Transverse colon (tissue), 4 donors: Measurements from ENCODE around the gene GRM8. TPM values are rescaled to one million over a fixed set of nuclear protein-coding genes. Genes with fewer than 3 reads are reported as not detected.

Experiments
- DNase-seq: peaks from one replicate; pipeline ENCODE4 v3.0.0-alpha.2; 2019
- H3K27ac ChIP-seq, 4 donors: fragments of 200-600 bp; sonication (generic); 2 replicates each; pipeline ENCODE4 v1.5.1; 2016 to 2018; ENCODE audit warnings: inconsistent platforms in 4 of 4
- H3K27me3 ChIP-seq: fragments of 200-600 bp; sonication (generic); 2 replicates; pipeline ENCODE4 v1.5.1; 2017; ENCODE audit warnings: inconsistent platforms
- H3K36me3 ChIP-seq, 4 donors: fragments of 200-600 bp; sonication (generic); 2 replicates each; pipeline ENCODE4 v1.5.1; 2017 to 2019; ENCODE audit warnings: inconsistent platforms in 4 of 4
- H3K4me1 ChIP-seq, 4 donors: fragments of 200-600 bp; sonication (generic); 2 replicates each; pipeline ENCODE4 v1.5.1; 2017 to 2020; ENCODE audit warnings: inconsistent platforms in 4 of 4
- H3K4me3 ChIP-seq, 4 donors: fragments of 200-600 bp; sonication (generic); 1 replicate in 1 of 4; 2 replicates in 3 of 4; pipeline versions ENCODE4 v1.5.1 to v1.6.1; 2017 to 2019; ENCODE audit warnings: inconsistent platforms in 4 of 4
- H3K9me3 ChIP-seq, 2 donors: fragments of 200-600 bp; sonication (generic); 2 replicates each; pipeline ENCODE4 v1.5.1; 2017 to 2019; ENCODE audit warnings: inconsistent platforms in 2 of 2
- EP300 ChIP-seq: sonication (generic); formaldehyde crosslinking; IDR thresholded peaks from one replicate; pipeline ENCODE4 v1.6.1; 2017; ENCODE audit warnings: antibody characterized with exemption, low read depth
- POLR2A ChIP-seq: fragments of 450-650 bp; IDR thresholded peaks from one replicate; pipeline ENCODE4 v1.6.1; 2016; ENCODE audit warnings: antibody characterized with exemption, mild to moderate bottlenecking, moderate library complexity
- POLR2AphosphoS5 ChIP-seq, 3 donors: sonication (generic); formaldehyde crosslinking; IDR thresholded peaks; one replicate each; pipeline ENCODE4 v1.6.1; 2016; ENCODE audit warnings: antibody characterized with exemption in 3 of 3
- WGBS, 2 donors: methylation state at CpG; one replicate each; pipeline ENCODE4 v1.1.5; 2018; ENCODE audit warnings: low coverage in 1 of 2; 5-methylcytosine and 5-hydroxymethylcytosine counted together
- in situ Hi-C, 4 donors: fragments of 200-750 bp; cut with MboI; loops; one replicate each; pipeline versions ENCODE4 v1.15.0 to v1.15.1; 2017; ENCODE audit warnings: low sequenced_read_pairs in 3 of 4, low pct_ligation_motif_present in 1 of 4, low pct_unique_long_range_greater_than_20kb in 1 of 4
- intact Hi-C: fragments of 100-400 bp; cut with DNase I; formaldehyde crosslinking; loops from one replicate; pipeline ENCODE4 v1.15.1; 2023; ENCODE audit warnings: low total_unique reads
- total RNA-seq, 4 donors: library from RNA; depleted of rRNA; stranded (reverse); fragments of >200 nt; gene quantifications; one replicate each; pipeline ENCODE4 v1.1.0, GENCODE V29; 2016
- TF ChIP-seq, protein P1 (sequence below), 5 experiments: fragments of 200-600 bp in 3 of 5; fragments of 450-650 bp in 2 of 5; sonication (generic) in 3 of 5; IDR thresholded peaks; 1 replicate in 2 of 5; 2 replicates in 3 of 5; pipeline ENCODE4 v1.5.1; 2016 to 2017; ENCODE audit warnings: antibody characterized with exemption in 5 of 5, inconsistent platforms in 3 of 5, mild to moderate bottlenecking in 2 of 5, moderate library complexity in 1 of 5

GRM8 gene
- total RNA-seq, 4 donors from 2014 or later, result 0.68 to 9.7 (median 2.9) TPM

GRCh38 chr7:127057918-127058317, 194.8 kb downstream of the GRM8 start:
- 81 to 83% methylated on average over 9 of the region's 9 CpGs for WGBS, 2 donors
- intact Hi-C loops, result no loop called here

GRCh38 chr7:127056202-127056601, 196.5 kb downstream of the GRM8 start:
- no peak for TF ChIP-seq POLR2AphosphoS5 (IDR thresholded peaks at IDR 0.05)
- no peak for TF ChIP-seq POLR2A
- TF ChIP-seq, protein P1, sequence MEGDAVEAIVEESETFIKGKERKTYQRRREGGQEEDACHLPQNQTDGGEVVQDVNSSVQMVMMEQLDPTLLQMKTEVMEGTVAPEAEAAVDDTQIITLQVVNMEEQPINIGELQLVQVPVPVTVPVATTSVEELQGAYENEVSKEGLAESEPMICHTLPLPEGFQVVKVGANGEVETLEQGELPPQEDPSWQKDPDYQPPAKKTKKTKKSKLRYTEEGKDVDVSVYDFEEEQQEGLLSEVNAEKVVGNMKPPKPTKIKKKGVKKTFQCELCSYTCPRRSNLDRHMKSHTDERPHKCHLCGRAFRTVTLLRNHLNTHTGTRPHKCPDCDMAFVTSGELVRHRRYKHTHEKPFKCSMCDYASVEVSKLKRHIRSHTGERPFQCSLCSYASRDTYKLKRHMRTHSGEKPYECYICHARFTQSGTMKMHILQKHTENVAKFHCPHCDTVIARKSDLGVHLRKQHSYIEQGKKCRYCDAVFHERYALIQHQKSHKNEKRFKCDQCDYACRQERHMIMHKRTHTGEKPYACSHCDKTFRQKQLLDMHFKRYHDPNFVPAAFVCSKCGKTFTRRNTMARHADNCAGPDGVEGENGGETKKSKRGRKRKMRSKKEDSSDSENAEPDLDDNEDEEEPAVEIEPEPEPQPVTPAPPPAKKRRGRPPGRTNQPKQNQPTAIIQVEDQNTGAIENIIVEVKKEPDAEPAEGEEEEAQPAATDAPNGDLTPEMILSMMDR (IDR thresholded peaks at IDR 0.05), result no peak
- no peak for TF ChIP-seq EP300
- in situ Hi-C loops, result no loop called here
- H3K4me3 ChIP-seq, result no peak overlapping the region
- DNase-seq, result no peak
- intact Hi-C loops, result no loop called here
- H3K9me3 ChIP-seq, result no peaks in the 10 kb centered on the region
- no peaks in the 10 kb centered on the region for H3K36me3 ChIP-seq
- H3K27me3 ChIP-seq, result no peaks in the 10 kb centered on the region
- no peak overlapping the region for H3K27ac ChIP-seq
- no peaks in the 10 kb centered on the region for H3K4me1 ChIP-seq

More at GRCh38 chr7:127057918-127058317, 194.8 kb downstream of the GRM8 start:
- Histone ChIP-seq H3K27ac (no peak overlapping the region), H3K9me3 (no peaks in the 10 kb centered on the region), H3K36me3 (no peaks in the 10 kb centered on the region), H3K4me3 (no peak overlapping the region), H3K4me1 (no peaks in the 10 kb centered on the region), H3K27me3 (no peaks in the 10 kb centered on the region)
- no peak for DNase-seq
- no peak for TF ChIP-seq POLR2AphosphoS5 (IDR thresholded peaks at IDR 0.05)
- in situ Hi-C loops, result no loop called here

- no peaks in the 10 kb centered on the region for H3K36me3 ChIP-seq
- TF ChIP-seq POLR2A (no peak), POLR2AphosphoS5 (IDR thresholded peaks at IDR 0.05) (no peak), EP300 (no peak)
- TF ChIP-seq, protein P1 (IDR thresholded peaks at IDR 0.05), result no peak
- no peak overlapping the region for H3K27ac ChIP-seq
- DNase-seq, result no peak
- H3K4me1 ChIP-seq, result no peaks in the 10 kb centered on the region
- in situ Hi-C loops (no loop called here), intact Hi-C loops (no loop called here)
- no peaks in the 10 kb centered on the region for H3K27me3 ChIP-seq
- no peak overlapping the region for H3K4me3 ChIP-seq
- H3K9me3 ChIP-seq, result no peaks in the 10 kb centered on the region
These were observed 205.2 kb downstream of the GRM8 start for GRCh38 chr7:127047521-127047920.

DNA sequence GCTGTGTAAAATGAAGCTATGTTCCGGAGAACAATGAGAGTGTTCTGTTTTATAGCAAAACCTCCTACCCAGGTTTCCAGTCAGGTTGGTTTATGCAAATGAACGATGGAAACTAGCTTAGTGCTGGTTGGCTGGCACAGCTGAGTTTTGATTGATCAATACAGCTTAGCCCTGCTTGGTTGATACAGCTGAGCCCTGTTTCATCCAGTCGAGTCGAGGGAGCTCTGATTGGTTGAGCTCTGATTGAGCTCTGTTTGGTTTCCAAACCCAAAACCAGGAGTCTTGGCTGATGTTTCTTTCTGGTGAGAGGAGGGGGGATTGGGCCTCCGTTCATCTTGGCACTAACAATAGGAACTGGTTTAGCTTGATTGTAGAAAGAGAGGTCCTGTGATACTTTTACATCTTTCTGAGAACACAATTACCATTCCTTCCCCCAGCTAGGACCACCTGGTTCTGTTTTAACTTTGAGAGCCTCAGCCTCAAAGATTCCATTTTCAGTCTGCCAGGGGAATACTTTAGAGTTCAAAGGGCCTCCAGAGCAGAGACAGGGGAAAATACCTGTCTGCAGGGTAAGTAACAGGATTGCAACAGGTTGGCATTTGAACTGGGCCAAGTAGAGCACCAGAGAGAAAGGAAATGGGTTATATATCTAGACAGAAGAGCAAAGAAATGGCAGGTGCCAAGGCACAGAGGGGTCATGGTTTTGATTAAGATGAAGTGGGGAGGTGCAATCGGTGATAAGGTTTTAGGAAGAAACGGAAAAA, 210.9 kb downstream of the GRM8 start:
- Histone ChIP-seq H3K27me3 (no peaks in the 10 kb centered on the region), H3K27ac (no peak overlapping the region), H3K4me1 (no peaks in the 10 kb centered on the region), H3K9me3 (no peaks in the 10 kb centered on the region), H3K4me3 (no peak overlapping the region), H3K36me3 (no peaks in the 10 kb centered on the region)
- in situ Hi-C loops (no loop called here), intact Hi-C loops (no loop called here)
- no peak for TF ChIP-seq POLR2AphosphoS5 (IDR thresholded peaks at IDR 0.05)
- no peak for TF ChIP-seq EP300
- no peak for TF ChIP-seq POLR2A
- TF ChIP-seq, protein P1 (IDR thresholded peaks at IDR 0.05), result no peak
- no peak for DNase-seq
- 79 to 85% methylated on average over 7 of the region's 7 CpGs for WGBS, 2 donors

DNA sequence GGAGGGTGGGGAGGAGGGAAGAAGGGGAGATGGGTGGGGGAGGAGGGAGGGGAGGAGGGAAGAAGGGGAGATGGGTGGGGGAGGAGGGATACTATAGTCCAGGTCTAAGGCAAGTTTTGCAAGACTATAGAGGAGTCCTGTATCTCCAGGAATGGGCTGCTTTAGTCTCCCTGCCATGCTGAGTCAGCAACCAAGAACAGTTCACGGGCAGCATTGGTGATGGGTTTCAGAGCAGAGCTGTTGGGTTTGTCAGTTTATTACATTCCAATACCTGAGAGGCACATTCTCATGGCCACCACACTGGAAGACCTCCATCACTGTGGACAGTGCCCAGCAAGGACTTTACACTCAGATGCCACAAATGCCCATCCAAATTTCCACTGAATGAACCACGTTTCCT, 212.7 kb downstream of the GRM8 start:
- in situ Hi-C loops (no loop called here), intact Hi-C loops (no loop called here)
- no peak overlapping the region for H3K27ac ChIP-seq
- no peaks in the 10 kb centered on the region for H3K9me3 ChIP-seq
- no peak overlapping the region for H3K4me3 ChIP-seq
- H3K4me1 ChIP-seq, result peaks cover 0 to 5% (median 3%) of the 10 kb centered on the region in 4 donors
- DNase-seq, result no peak
- TF ChIP-seq EP300 (no peak), POLR2AphosphoS5 (IDR thresholded peaks at IDR 0.05) (no peak), POLR2A (no peak)
- TF ChIP-seq, protein P1 (IDR thresholded peaks at IDR 0.05), result no peak
- H3K36me3 ChIP-seq, result no peaks in the 10 kb centered on the region
- 72 to 74% methylated on average over 2 of the region's 2 CpGs for WGBS, 2 donors
- H3K27me3 ChIP-seq, result no peaks in the 10 kb centered on the region
